Activated T-cell treated with anti-CD3 and anti-CD28 coated beads for 4 hours (primary cell): ENCODE measurements around the gene TMEM164.
"Not testable (repeated sequence)": the region's sequence is repeated elsewhere in the genome, so short reads cannot be mapped to it uniquely, and the experiment has no call there.

Experiments used
- DNase-seq: peaks from one replicate; pipeline ENCODE4 v3.0.0-alpha.2; 2020

Gene TMEM164

DNA sequence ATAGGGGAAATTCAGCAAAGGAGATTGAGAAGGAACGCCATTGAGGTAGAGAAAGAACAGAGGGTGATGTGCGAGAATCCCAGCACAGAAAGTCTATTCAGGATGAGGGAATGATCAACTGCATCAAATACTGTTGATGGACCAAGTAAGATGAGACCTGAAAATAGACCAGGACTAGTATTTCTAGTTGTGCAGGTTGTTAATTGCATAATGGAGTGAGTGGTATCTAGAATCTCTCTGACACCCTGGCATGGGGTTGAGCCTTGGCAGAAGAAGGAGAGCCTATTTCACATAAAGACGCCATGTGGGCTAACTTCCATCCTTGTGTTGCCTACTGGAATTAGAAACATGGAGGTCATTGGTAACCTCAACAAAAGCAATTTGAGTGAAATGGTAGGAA, 135.6 kb downstream of the TMEM164 start:
- no peak for DNase-seq

DNA sequence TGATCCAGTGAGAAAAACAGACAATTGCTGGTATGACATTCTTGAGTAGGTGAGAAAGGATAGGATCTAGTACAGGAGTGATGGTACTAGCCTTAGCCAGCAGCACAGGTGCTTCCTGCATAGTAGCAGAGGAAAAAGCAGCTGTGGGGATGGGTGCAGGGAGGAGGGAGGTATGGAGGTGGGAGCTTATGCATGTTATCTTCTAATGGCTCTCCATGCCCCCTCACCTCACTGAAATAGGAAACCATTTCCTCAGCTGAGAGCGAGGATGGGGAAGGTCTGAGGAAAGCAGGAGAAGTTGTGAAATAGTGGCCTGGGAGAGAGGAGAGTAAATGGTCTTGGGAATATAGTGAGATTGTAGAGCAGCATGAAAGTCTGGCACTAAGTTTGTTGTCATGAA, 136.3 kb downstream of the TMEM164 start:
- no peak for DNase-seq

DNA sequence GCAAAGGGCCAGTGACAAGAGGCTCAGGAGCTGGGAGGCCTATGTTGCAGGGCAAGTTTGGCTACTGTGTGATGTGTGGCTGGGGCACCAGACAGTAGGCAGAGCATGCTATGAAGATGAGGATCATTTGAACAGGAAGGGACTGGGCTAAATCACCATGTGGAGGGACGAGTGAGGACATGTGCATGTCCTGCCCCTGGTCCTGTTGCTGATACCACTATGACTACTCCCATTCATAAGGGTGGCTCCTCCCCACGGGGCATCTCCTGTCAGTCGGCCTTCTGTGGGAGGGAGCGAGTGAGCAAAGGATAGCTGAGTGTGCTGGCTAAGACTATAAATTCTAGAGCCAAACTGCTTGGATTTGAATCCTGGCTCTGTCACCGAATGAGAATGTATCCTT, 139.2 kb downstream of the TMEM164 start:
- DNase-seq = no peak

DNA sequence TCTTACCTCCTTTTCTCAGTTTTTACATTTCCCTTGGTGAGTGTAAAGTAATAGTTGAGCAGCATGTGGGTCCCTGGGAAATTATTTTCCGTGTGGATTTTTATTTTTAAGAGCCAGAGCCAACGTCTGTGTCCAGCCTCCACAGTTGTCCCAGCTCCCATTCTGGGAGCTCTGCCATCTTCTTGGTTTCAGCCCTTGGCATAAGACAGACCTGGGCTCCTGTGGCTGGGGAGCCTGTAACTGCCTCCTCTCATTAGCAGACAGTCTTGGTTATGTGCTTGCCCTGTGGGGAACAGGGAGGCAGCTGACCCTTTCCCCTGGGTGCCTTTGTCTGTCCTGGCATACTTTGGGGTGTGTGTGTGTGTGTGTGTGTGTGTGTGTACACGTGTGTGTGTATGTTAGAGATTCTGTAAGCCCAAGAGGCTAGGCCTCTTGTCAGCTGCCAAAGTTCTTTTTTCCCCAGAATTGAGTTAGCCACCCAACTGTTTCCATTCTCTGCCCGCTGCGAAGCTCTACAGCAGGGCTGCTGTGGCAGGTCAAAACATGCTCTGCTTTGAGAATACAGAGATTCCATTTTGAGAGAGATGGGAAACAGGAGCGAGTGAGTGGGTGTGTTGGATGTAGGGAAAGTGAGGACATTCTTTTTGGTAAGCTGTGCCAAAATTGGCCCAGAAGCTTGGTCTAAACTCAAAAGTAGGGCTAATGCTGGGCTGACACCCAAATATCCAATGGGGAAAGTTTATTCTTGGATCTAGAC, 140.7 kb downstream of the TMEM164 start:
- no peak for DNase-seq

DNA sequence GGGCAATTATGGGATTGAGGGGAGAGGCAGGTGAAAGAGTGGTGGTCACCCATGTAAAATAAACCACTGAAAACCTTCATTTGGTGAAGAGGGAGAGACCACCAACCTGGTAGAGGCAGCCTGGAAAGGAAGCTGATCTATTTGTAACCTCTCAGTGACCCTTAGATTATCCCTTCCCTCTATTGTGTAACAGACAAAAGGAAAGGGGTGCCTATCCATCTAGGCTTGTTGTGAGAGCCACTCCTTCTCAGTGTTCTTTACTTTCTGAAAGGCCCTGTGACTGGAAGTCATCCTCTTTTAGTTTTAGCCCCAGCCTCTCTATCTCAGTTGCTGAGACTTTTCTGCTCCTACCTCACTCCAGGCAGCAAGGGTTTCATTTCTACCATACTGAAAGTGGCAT, 142.4 kb downstream of the TMEM164 start:
- no peak for DNase-seq

DNA sequence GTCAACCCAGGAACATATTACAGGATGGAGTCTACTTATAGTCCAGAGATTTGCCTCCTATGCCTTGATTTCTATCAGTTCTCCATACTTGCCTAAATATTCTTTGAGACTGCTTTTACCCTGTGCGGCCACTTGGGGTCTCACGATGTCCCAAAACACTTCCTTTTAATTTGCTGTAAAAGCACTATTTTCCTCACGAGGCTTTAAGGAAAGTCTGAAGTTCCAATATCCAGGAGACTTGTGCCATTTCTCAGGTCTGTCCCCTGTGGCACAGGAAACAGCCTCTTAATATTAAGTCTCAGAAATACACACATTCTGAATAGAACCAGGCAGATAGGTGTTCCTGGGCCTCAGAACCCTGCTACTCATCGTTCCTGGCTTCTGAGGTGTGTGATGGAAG, 142.9 kb downstream of the TMEM164 start:
- DNase-seq = no peak

DNA sequence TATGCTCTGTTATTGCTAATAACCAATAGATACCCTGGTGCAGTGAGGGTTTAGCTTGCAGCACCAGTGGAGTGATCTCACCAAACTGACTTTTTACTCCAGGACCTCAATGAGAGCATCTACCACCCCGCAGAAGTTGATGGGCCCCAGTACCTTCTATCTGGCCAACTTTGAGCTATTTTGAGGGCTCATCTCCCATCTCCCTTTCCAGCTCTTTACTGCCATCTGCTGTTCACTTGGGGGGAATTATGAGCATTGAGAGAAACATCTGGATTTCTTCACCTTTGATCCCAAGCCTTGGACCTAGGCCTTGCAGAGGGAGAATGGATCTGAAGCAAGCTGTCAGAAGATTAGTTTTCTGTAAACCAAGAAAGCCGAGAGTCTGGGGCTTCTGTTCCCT, 143.6 kb downstream of the TMEM164 start:
- DNase-seq = peak; percentile 15

DNA sequence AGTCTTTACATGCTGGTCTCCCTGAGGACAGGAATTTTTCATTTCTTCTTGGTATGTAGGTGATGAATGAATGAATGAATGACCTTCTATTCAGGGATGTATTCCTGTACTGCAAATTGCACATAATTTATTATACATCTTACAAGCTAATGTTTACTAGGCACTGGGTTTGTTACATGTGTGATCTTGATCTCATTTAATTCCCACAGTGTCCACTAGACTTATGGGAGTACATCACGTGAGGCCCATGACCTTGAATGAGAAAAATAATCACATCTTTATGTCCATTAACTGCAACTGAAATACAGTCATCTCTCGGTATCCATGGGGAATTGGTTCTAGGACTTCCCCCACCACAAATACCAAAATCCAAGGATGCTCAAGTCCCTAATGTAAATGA, 150.3 kb downstream of the TMEM164 start:
- no peak for DNase-seq

DNA sequence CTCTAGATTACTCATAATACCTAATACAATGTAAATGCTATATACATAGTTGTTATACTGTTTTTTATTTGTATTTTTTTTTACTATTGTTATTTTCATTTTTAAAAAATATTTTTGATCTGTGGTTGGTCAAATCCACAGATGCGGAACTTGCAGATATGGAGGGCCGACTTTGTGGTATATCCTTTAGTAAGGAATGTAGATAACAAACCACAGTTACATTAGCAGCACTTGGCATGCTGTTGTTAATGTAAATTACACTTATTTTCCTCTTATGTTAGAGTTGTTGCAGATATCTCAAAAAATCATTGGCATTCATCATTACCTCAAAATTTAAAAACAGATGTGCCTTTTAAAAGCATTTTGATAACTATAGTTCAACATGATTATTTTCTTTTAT, 151.0 kb downstream of the TMEM164 start:
- DNase-seq = no peak

DNA sequence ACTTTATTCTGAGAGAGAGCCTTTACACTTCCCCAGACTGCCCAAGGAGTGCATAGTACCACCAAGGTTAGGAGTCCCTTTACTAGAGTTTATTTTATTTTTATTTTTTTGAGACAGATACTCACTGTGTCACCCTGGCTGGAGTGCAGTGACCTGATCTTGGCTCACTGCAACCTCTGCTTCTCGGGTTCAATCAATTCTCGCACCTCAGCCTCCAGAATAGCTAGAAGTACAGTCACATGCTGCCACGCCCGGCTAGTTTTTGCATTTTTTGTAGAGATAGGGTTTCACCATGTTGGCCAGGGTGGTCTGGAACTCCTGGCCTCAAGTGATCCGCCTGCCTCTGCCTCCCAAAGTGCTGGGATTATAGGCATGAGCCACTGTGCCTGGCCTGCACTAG, 151.4 kb downstream of the TMEM164 start:
- not testable (repeated sequence) for DNase-seq

DNA sequence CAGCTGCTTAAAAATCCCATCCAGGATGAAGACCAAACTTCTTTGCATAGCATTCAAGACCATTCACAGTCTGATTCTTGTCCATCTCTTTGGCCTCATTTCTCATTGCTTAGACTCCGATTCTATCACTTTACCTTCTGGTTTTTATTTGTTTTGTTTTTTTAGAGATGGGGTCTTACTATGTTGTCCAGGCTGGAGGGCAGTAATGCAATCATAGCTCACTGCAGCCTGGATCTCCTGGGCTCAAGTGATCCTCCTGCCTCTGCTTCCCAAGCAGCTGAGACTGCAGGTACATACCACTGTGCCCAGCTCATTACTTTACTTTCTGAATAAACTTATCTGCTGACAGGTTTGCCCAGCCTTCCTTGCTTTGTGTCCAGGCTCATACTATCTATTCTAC, 152.8 kb downstream of the TMEM164 start:
- DNase-seq = no peak

DNA sequence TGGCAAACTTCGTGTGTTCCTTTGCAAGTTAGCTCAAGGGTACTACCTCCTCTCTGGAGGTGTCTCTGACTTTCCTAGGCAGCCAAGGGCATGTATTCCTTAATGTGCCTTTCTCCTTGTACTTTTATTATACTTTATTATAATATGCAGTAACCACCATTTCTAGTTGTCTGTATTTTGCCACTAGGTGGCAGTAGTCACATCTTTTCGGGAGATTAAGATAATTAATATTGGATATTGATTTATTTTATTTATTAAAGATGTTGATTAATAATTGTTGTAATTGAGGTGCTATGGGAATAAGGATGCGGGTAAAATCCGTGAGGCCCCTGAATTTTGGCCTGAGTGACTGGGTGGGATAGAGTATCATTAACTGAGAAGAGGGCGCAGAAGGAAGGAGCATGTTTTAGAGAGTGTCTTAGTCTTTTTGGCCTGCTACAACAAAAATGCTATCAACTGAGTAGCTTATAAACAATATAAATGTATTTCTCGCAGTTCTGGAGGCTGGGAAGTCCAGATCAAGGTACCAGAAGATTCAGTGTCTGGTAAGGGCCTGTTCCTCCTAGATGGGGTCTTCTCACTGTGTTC, 153.3 kb downstream of the TMEM164 start:
- DNase-seq = no peak

DNA sequence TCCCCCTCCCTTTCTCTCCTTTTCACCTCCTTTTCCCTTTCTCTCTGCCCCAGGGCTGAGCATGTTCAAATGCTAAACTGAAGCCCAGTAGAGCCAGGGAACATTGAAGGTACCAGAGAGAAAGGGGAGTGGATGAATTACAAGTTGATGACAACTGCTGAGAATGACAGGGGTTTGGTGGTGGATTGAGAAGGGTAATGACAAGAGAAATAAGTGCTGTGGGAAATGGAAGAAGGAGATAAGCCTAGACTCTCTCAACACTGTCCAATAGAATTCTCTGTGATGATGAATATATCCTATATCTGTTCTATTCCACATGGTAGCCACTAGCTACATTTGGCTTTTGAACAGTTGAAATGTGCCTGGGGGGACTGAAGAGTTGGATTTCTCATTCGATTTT, 154.5 kb downstream of the TMEM164 start:
- DNase-seq = no peak

DNA sequence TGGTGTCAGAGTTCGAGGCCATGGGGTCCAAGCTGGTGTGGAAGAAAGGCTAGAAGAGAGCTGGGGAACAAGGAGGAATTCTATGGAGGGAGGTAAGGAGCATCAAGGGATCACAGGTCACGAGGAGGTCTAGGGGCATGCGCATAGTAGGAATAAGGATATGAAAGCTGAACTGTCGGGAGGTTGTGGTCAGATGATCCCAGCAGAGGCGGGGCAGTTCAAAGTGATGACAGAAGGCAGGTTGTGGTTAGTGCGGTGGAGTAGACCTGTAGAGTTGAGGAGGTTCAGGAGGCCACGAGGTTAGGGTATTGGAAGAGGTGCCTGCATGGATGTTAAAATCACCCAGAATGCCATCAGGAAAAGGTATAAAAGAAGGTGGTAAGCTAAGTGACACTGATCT, 156.3 kb downstream of the TMEM164 start:
- DNase-seq = no peak

DNA sequence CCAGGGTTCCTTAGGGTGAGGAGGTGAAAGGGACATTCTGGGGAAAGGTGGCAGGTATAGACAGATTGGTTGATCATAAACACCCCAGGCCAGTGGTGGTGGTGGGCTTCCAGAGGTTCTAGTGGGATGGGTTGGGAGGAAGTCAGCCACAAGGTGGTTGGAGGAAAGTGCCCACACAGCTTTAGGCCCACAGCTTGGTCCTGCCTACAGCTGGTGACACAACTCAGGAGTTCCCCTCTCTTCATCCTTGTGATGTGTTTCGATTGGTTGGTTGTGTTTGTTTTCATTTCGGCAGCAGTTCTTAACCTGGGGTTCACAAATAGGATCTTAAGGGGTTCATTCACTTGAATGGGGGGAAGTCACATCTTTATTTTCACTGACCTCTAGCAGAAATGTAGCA, 157.0 kb downstream of the TMEM164 start:
- DNase-seq = no peak

DNA sequence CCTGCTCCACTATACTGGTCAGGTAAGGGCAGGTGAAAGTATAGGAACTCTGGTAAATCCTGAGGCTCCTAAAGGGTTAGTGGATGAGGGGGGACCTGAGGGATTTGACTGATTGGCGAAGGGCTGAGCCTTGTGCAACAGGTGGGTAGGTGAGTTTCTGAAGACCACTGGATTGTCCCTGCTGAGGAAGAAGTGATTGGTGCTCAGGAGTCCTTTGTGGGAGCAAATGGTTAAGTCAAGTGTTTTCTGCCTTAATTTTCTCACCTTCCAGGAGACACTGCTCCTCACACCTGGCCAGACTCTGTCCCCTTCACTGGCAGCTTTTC, 158.4 kb downstream of the TMEM164 start:
- no peak for DNase-seq

DNA sequence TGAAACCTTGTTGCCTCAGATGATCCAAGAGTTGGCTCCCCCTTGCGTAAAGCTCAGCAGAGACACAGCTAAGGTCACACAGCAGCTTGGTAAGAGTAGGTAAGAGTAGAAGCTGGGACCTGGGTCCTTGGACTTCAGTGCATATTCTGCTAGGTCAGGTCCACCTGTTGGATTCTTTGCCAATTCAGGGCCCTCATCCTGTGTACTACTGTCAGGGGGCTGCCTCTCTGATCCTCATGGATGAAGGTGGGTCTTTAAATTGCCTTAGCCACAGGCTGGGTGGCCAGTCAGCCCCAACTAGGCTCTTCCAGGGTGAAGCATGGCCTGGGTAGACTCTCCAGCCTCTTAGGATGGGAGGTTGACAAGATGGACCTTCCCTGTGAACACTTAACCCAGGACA, 159.2 kb downstream of the TMEM164 start:
- DNase-seq = no peak

DNA sequence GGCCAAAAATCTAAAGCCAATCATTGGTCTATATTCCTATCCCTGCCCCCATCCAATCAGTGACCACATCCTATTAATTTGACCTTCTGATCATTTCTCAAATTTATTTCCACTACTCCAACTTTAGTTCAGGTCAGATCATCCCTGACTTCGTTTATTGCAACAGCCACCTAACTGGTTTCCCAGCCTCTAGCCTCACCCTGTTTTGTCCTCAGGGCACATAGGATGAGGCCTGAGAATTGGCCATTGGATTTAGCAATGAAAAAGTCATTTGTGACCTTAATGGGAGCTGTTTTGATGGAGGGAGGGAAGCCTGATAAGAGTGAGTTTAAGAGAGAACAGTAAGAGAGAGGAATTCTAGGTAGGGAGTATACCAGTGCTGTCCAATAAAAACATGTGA, 160.0 kb downstream of the TMEM164 start:
- no peak for DNase-seq

DNA sequence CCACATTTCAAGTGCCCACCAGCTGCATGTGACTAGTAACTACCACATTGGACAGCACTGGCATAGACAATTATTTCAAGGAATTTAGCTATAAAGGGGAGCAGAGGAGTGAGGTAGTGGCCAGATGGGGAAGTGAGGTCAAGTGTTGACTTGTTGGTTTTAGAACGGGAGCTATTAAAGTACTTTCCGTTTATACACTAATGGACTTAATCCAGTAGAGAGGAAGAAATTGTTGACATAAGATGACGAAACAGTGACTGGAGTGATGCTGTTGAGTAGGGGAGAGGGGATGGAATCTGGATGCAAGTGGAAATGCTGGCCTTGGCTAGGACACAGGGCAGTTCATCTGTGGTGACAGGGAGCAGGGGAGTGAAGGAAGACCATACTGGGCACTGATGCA, 160.6 kb downstream of the TMEM164 start:
- DNase-seq = no peak

DNA sequence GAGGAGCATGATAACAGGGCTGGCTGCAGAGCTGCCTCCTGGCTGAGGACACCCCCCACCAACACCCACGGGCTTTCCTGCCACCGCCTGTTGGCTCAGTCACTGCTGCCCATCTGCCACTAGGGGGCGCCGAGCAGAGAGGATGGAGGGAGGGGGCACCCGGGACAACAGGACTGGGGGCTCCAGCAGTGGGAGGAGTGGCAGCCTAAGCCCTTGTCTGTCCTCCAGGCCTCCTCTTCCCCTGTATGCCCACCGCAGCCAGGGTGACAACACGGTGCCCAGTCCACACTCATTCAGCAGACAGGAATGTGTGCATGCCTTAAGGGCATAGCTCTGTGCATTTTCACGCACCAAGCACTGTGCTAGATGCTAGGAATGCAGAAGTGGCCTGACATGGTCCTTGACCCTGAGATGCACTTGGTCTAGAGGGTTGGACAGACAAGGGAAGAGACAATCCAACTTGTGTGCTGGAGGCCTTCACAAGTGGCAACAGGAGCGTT, 165.1 kb downstream of the TMEM164 start:
- DNase-seq = peak; percentile 30

DNA sequence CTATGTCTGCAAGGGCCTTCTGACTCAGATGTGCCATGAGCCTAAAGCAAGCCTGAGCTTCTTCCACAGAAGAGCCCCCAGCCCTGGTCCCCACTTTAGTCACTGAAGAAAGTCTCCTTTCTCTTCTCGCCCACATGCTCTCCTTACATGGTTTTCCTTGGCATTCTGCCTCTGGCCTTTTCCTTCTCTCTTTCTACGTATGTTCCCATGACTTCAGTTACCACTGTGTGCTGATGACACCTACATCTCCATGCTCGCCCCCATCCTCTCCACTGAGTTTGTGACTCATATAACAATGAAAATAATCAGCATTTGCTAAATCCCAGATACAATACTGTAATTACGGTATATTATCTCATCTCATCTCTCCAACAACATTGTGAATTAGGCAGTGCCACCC, 165.7 kb downstream of the TMEM164 start:
- no peak for DNase-seq

DNA sequence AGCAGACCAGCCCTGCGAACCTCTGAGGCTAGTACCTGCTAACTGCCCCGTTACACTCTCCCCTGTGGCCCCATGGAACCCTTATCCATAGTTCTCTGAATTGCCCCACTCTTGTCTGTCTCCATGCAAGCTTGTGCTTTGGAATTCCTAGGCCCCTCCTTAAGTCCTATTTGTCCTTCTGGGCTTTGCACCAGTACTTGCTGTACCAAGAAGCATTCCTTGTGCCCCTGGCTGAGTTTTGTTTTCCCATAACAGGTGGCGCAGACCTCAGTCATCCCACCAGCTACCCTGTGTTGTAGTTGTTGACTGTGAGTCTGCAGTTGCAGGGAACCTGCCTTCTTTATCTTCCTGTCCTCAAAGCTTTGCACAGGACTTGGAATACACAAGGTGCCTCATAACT, 167.1 kb downstream of the TMEM164 start:
- DNase-seq = no peak

DNA sequence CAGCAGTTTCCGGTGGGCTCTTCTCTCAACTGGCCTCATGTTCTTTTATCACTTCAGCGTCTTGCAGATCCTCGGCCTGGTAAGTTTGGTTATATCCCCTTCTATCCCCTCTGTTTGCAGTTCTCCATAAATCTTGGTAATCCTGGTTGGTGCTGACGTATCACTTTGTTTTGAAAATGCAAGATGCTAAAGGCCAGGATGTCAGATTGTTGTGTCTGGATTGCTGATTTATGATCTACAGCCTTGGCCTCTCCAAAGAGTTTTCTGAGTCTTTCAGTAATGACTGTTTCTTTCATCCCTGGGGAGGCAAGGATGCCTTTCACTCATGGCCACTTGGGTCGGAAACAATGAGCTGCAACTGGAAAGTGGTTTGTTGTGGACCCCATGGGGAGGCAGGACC, 168.5 kb downstream of the TMEM164 start:
- no peak for DNase-seq

DNA sequence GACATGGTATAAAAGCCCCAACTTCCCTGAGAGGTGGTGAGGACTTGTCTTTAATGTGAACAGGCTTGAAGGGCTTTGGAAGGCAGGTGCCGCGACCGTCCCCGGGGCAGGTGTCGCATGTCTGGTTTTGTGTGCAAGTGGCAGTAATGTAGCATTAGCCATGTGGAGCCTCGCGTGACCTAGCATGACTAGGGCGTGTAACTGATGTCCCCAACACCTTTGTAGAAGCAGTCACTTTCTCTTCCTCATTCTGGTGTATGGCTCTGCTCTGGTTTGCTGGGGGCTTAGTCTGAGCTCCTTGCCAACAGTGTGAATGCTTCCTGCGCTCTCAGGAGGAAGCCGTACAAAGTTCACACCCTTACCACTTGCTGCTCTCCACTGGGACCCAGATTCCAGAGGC, 169.3 kb downstream of the TMEM164 start:
- no peak for DNase-seq
